Activated CD8-positive, alpha-beta T cell treated with anti-CD3 and anti-CD28 coated beads, Interleukin-2, amount 10 ng/mL, durations not matched to agents 7 days and 5 days (primary cell): ENCODE measurements around the gene FNDC7. TPM values are rescaled to one million over a fixed set of nuclear protein-coding genes. Genes with fewer than 3 reads are reported as not detected.
"Not testable (repeated sequence)": the region's sequence is repeated elsewhere in the genome, so short reads cannot be mapped to it uniquely, and the experiment has no call there.

Source experiments
- ATAC-seq: fragments of 150-1000 bp; cut with Tn5 transposase; one replicate; pipeline ENCODE4 v1.10.0; 2021; ENCODE audit warnings: moderate library complexity
- CTCF ChIA-PET: fragments of 350-600 bp; sonication (Branson Sonifier 250); formaldehyde crosslinking; loops from one replicate; lab custom pipeline; 2021; ENCODE audit warnings: antibody characterized with exemption; lab: Charles Lee
- POLR2A ChIA-PET: fragments of 350-600 bp; sonication (Branson Sonifier 250); formaldehyde crosslinking; loops from one replicate; lab custom pipeline; 2021; ENCODE audit warnings: antibody characterized with exemption; lab: Charles Lee
- DNase-seq: peaks from one replicate; pipeline ENCODE4 v3.0.0-alpha.2; 2020
- H3K27ac Mint-ChIP-seq: one replicate; pipeline ENCODE4 v1.8.0; 2021; ENCODE audit warnings: mild to moderate bottlenecking, mixed read lengths
- H3K27me3 Mint-ChIP-seq: one replicate; pipeline ENCODE4 v1.8.0; 2021; ENCODE audit warnings: low read depth, mixed read lengths
- H3K36me3 Mint-ChIP-seq: one replicate; pipeline ENCODE4 v1.8.0; 2021; ENCODE audit warnings: low read depth, mixed read lengths
- H3K4me1 Mint-ChIP-seq: one replicate; pipeline ENCODE4 v1.8.0; 2021; ENCODE audit warnings: low read depth, mixed read lengths
- H3K4me3 Mint-ChIP-seq: one replicate; pipeline ENCODE4 v1.8.0; 2021; ENCODE audit warnings: mild to moderate bottlenecking, mixed read lengths
- H3K9me3 Mint-ChIP-seq: one replicate; pipeline ENCODE4 v1.8.0; 2022; ENCODE audit warnings: mixed read lengths; ENCODE audit not compliant: insufficient read depth
- total RNA-seq, 2 experiments: library from RNA; stranded (reverse); gene quantifications; one replicate each; pipeline ENCODE4 v1.2.3, GENCODE V29; 2021

FNDC7 gene
- total RNA-seq, result not detected

- H3K4me3 Mint-ChIP-seq, result no peak within 1 kb of the TSS
- H3K9me3 Mint-ChIP-seq, result no peaks in the 10 kb centered on the region
- peaks cover 12% of the 10 kb centered on the region for H3K4me1 Mint-ChIP-seq
- H3K27me3 Mint-ChIP-seq, result peaks cover 22% of the 10 kb centered on the region
- no peak for ATAC-seq
- no peak for DNase-seq
- ChIA-PET CTCF (no interaction called here), POLR2A (no interaction called here)
- no peaks in the 10 kb centered on the region for H3K36me3 Mint-ChIP-seq
- H3K27ac Mint-ChIP-seq, result no peak within 1 kb of the TSS
These were observed at the start of gene FNDC7 for GRCh38 chr1:108712606-108713150. FNDC7 (plus strand) TSS chr1:108712908; CDS start chr1:108712934, 26 bp downstream.

GRCh38 chr1:108663074-108663473 is 49.6 kb upstream of the FNDC7 start:
- Mint-ChIP-seq H3K4me3 (no peak overlapping the region), H3K4me1 (peaks cover 39% of the 10 kb centered on the region), H3K9me3 (peaks cover 2% of the 10 kb centered on the region), H3K36me3 (peaks cover 16% of the 10 kb centered on the region), H3K27ac (peak overlapping the region; percentile 7), H3K27me3 (no peaks in the 10 kb centered on the region)
- CTCF ChIA-PET, result interaction anchor here (0.8 to 5.5 kb wide), 5 partner anchors 10 to 102 kb away, joined by 3 to 52 read pairs (median 7); partner anchors contain the start of genes EEIG2 and PRPF38B
- DNase-seq (no peak), ATAC-seq (no peak)
- POLR2A ChIA-PET, result interaction anchor here (0.6 to 5.2 kb wide), 3 partner anchors 17 to 173 kb away, joined by 6 to 155 read pairs (median 147); partner anchors contain the start of gene PRPF38B

GRCh38 chr1:108664481-108664880 is 48.2 kb upstream of the FNDC7 start:
- DNase-seq (no peak), ATAC-seq (no peak)
- no peak overlapping the region for H3K4me3 Mint-ChIP-seq
- H3K36me3 Mint-ChIP-seq, result peaks cover 10% of the 10 kb centered on the region
- POLR2A ChIA-PET, result interaction anchor here (5.2 kb wide), 1 partner anchor 28 kb away, joined by 155 read pairs; the partner anchor contains the start of gene PRPF38B
- H3K9me3 Mint-ChIP-seq, result peaks cover 2% of the 10 kb centered on the region
- CTCF ChIA-PET, result interaction anchor here (2.0 to 5.5 kb wide), 4 partner anchors 8 to 104 kb away, joined by 7 to 52 read pairs (median 8); partner anchors contain the start of genes EEIG2 and PRPF38B
- H3K4me1 Mint-ChIP-seq, result peaks cover 37% of the 10 kb centered on the region
- no peaks in the 10 kb centered on the region for H3K27me3 Mint-ChIP-seq
- H3K27ac Mint-ChIP-seq, result no peak overlapping the region

GRCh38 chr1:108665067-108665466 is 47.6 kb upstream of the FNDC7 start:
- no peak for DNase-seq
- CTCF ChIA-PET, result interaction anchor here (2.2 to 5.5 kb wide), 2 partner anchors 21 to 104 kb away, joined by 7 to 52 read pairs; partner anchors contain the start of gene EEIG2
- H3K27me3 Mint-ChIP-seq, result no peaks in the 10 kb centered on the region
- H3K36me3 Mint-ChIP-seq, result peaks cover 6% of the 10 kb centered on the region
- POLR2A ChIA-PET, result interaction anchor here (5.2 kb wide), 1 partner anchor 27 kb away, joined by 155 read pairs; the partner anchor contains the start of gene PRPF38B
- peaks cover 2% of the 10 kb centered on the region for H3K9me3 Mint-ChIP-seq
- H3K4me1 Mint-ChIP-seq, result peaks cover 31% of the 10 kb centered on the region
- no peak overlapping the region for H3K27ac Mint-ChIP-seq
- H3K4me3 Mint-ChIP-seq, result no peak overlapping the region
- ATAC-seq, result no peak

GRCh38 chr1:108665771-108666170 is 46.9 kb upstream of the FNDC7 start:
- CTCF ChIA-PET, result interaction anchor here (5.5 kb wide), 1 partner anchor 22 kb away, joined by 52 read pairs; no protein-coding TSS in a partner anchor
- Mint-ChIP-seq H3K4me1 (peaks cover 29% of the 10 kb centered on the region), H3K27ac (no peak overlapping the region), H3K36me3 (peaks cover 2% of the 10 kb centered on the region), H3K9me3 (peaks cover 2% of the 10 kb centered on the region), H3K27me3 (no peaks in the 10 kb centered on the region), H3K4me3 (no peak overlapping the region)
- DNase-seq, result no peak
- ATAC-seq, result no peak
- POLR2A ChIA-PET, result no interaction called here

GRCh38 chr1:108667422-108667821 is 45.3 kb upstream of the FNDC7 start:
- H3K36me3 Mint-ChIP-seq, DNase-seq, H3K27me3 Mint-ChIP-seq, H3K4me3 Mint-ChIP-seq, CTCF ChIA-PET, H3K27ac Mint-ChIP-seq, H3K9me3 Mint-ChIP-seq, ATAC-seq: not testable (repeated sequence)
- peaks cover 28% of the 10 kb centered on the region for H3K4me1 Mint-ChIP-seq
- POLR2A ChIA-PET, result interaction anchor here (0.8 kb wide), 1 partner anchor 25 kb away, joined by 3 read pairs; no protein-coding TSS in a partner anchor

- no peak for DNase-seq
- ChIA-PET POLR2A (interaction anchor here (2.3 kb wide), 1 partner anchor 24 kb away, joined by 12 read pairs; the partner anchor contains the start of gene PRPF38B), CTCF (no interaction called here)
- Mint-ChIP-seq H3K4me1 (peaks cover 20% of the 10 kb centered on the region), H3K27ac (no peak overlapping the region), H3K4me3 (no peak overlapping the region), H3K9me3 (peaks cover 2% of the 10 kb centered on the region), H3K36me3 (peaks cover 2% of the 10 kb centered on the region), H3K27me3 (no peaks in the 10 kb centered on the region)
- ATAC-seq, result no peak
These were observed 43.9 kb upstream of the FNDC7 start for GRCh38 chr1:108668777-108669176.

- ChIA-PET POLR2A (interaction anchor here (1.0 to 2.3 kb wide), 2 partner anchors 23 kb away, joined by 6 to 12 read pairs; partner anchors contain the start of gene PRPF38B), CTCF (interaction anchor here (0.6 kb wide), 1 partner anchor 752 kb away, joined by 3 read pairs; no protein-coding TSS in a partner anchor)
- peaks cover 4% of the 10 kb centered on the region for H3K36me3 Mint-ChIP-seq
- no peak overlapping the region for H3K4me3 Mint-ChIP-seq
- H3K9me3 Mint-ChIP-seq, result peaks cover 2% of the 10 kb centered on the region
- peaks cover 2% of the 10 kb centered on the region for H3K27me3 Mint-ChIP-seq
- H3K27ac Mint-ChIP-seq, result no peak overlapping the region
- ATAC-seq (no peak), DNase-seq (no peak)
- peaks cover 20% of the 10 kb centered on the region for H3K4me1 Mint-ChIP-seq
These were observed 43.0 kb upstream of the FNDC7 start for GRCh38 chr1:108669679-108670078.

GRCh38 chr1:108670131-108670773 is 42.5 kb upstream of the FNDC7 start:
- no peak overlapping the region for H3K27ac Mint-ChIP-seq
- peaks cover 2% of the 10 kb centered on the region for H3K27me3 Mint-ChIP-seq
- no peak for ATAC-seq
- peaks cover 20% of the 10 kb centered on the region for H3K4me1 Mint-ChIP-seq
- ChIA-PET CTCF (interaction anchor here (0.6 kb wide), 1 partner anchor 752 kb away, joined by 3 read pairs; no protein-coding TSS in a partner anchor), POLR2A (interaction anchor here (1.0 to 2.3 kb wide), 3 partner anchors 10 to 23 kb away, joined by 3 to 12 read pairs (median 6); partner anchors contain the start of gene PRPF38B)
- H3K4me3 Mint-ChIP-seq, result no peak overlapping the region
- peaks cover 2% of the 10 kb centered on the region for H3K9me3 Mint-ChIP-seq
- no peak for DNase-seq
- H3K36me3 Mint-ChIP-seq, result peaks cover 2% of the 10 kb centered on the region

GRCh38 chr1:108671143-108671542 is 41.6 kb upstream of the FNDC7 start:
- Mint-ChIP-seq H3K4me3 (no peak overlapping the region), H3K27ac (no peak overlapping the region), H3K36me3 (peaks cover 2% of the 10 kb centered on the region), H3K9me3 (peaks cover 2% of the 10 kb centered on the region), H3K27me3 (peaks cover 2% of the 10 kb centered on the region), H3K4me1 (peaks cover 20% of the 10 kb centered on the region)
- ChIA-PET POLR2A (interaction anchor here (1.1 to 1.2 kb wide), 2 partner anchors 9 kb away, joined by 3 to 4 read pairs; no protein-coding TSS in a partner anchor), CTCF (interaction anchor here (1.7 kb wide), 1 partner anchor 20 kb away, joined by 4 read pairs; the partner anchor contains the start of gene PRPF38B)
- ATAC-seq, result peak; percentile 23
- DNase-seq, result no peak

GRCh38 chr1:108678706-108679105 is 34.0 kb upstream of the FNDC7 start:
- ATAC-seq, result no peak
- no peak for DNase-seq
- H3K36me3 Mint-ChIP-seq, result peaks cover 2% of the 10 kb centered on the region
- ChIA-PET CTCF (interaction anchor here (1.7 kb wide), 1 partner anchor 13 kb away, joined by 10 read pairs; the partner anchor contains the start of gene PRPF38B), POLR2A (interaction anchor here (1.2 to 8.4 kb wide), 2 partner anchors 13 to 17 kb away, joined by 3 to 65 read pairs; partner anchors contain the start of gene PRPF38B)
- peaks cover 6% of the 10 kb centered on the region for H3K27me3 Mint-ChIP-seq
- no peaks in the 10 kb centered on the region for H3K9me3 Mint-ChIP-seq
- no peak overlapping the region for H3K4me3 Mint-ChIP-seq
- no peak overlapping the region for H3K27ac Mint-ChIP-seq
- H3K4me1 Mint-ChIP-seq, result peaks cover 10% of the 10 kb centered on the region
